Nephron (organoid): ENCODE data around the gene PRSS12.
"Not testable (repeated sequence)": the region's sequence is repeated elsewhere in the genome, so short reads cannot be mapped to it uniquely, and the experiment has no call there.

Experiments used
- H3K27ac Mint-ChIP-seq, 3 experiments: 2 replicates each; pipeline ENCODE4 v1.8.0; 2020; ENCODE audit warnings: mixed read lengths in 3 of 3, mild to moderate bottlenecking in 2 of 3, moderate library complexity in 1 of 3
- H3K27me3 Mint-ChIP-seq: 2 replicates; pipeline ENCODE4 v1.8.0; 2021; ENCODE audit warnings: low read depth, mild to moderate bottlenecking, moderate library complexity, mixed read lengths
- H3K36me3 Mint-ChIP-seq: 2 replicates; pipeline ENCODE4 v1.8.0; 2020; ENCODE audit warnings: low read depth, mixed read lengths
- H3K4me1 Mint-ChIP-seq: 2 replicates; pipeline ENCODE4 v1.8.0; 2020; ENCODE audit warnings: mixed read lengths
- H3K4me3 Mint-ChIP-seq, 3 experiments: 2 replicates each; pipeline ENCODE4 v1.8.0; 2020; ENCODE audit warnings: mild to moderate bottlenecking in 3 of 3, mixed read lengths in 3 of 3, moderate library complexity in 2 of 3
- H3K9me3 Mint-ChIP-seq: 2 replicates; pipeline ENCODE4 v1.8.0; 2020; ENCODE audit warnings: mixed read lengths
- CTCF ChIP-seq, 3 experiments: fragments of 200-600 bp; sonication (generic); IDR thresholded peaks; one replicate each; pipeline ENCODE4 v1.5.0; 2021; ENCODE audit warnings: antibody characterized with exemption in 3 of 3; ENCODE audit not compliant: unreplicated experiment in 3 of 3

PRSS12 gene

GRCh38 chr4:118395057-118395644 lies 42.3 kb upstream of the PRSS12 start:
- Mint-ChIP-seq H3K27ac (no peak overlapping the region), H3K36me3 (no peaks in the 10 kb centered on the region), H3K4me1 (peaks cover 16% of the 10 kb centered on the region), H3K27me3 (peaks cover 3% of the 10 kb centered on the region), H3K4me3 (no peak overlapping the region), H3K9me3 (peaks cover 2% of the 10 kb centered on the region)
- no peak for TF ChIP-seq CTCF (IDR thresholded peaks at IDR 0.05; ENCODE audit: unreplicated experiment in 3 of 3)

- H3K27me3 Mint-ChIP-seq, H3K36me3 Mint-ChIP-seq, H3K4me3 Mint-ChIP-seq, H3K9me3 Mint-ChIP-seq, H3K27ac Mint-ChIP-seq, H3K4me1 Mint-ChIP-seq: not testable (repeated sequence)
Observed at GRCh38 chr4:118392509-118392908, 39.7 kb upstream of the PRSS12 start.

GRCh38 chr4:118390121-118390520 lies 37.3 kb upstream of the PRSS12 start:
- Mint-ChIP-seq H3K4me3 (no peak overlapping the region), H3K36me3 (no peaks in the 10 kb centered on the region), H3K27me3 (no peaks in the 10 kb centered on the region), H3K27ac (no peak overlapping the region), H3K4me1 (no peaks in the 10 kb centered on the region), H3K9me3 (peaks cover 18% of the 10 kb centered on the region)
- TF ChIP-seq CTCF (IDR thresholded peaks at IDR 0.05; ENCODE audit: unreplicated experiment in 3 of 3) = no peak

GRCh38 chr4:118389721-118390120 lies 36.9 kb upstream of the PRSS12 start:
- no peaks in the 10 kb centered on the region for H3K4me1 Mint-ChIP-seq

GRCh38 chr4:118388606-118389005 lies 35.8 kb upstream of the PRSS12 start:
- no peak for TF ChIP-seq CTCF (IDR thresholded peaks at IDR 0.05; ENCODE audit: unreplicated experiment in 3 of 3)
- peaks cover 21% of the 10 kb centered on the region for H3K9me3 Mint-ChIP-seq
- H3K27me3 Mint-ChIP-seq = no peaks in the 10 kb centered on the region
- H3K36me3 Mint-ChIP-seq = no peaks in the 10 kb centered on the region
- H3K4me3 Mint-ChIP-seq = no peak overlapping the region
- no peaks in the 10 kb centered on the region for H3K4me1 Mint-ChIP-seq
- no peak overlapping the region for H3K27ac Mint-ChIP-seq

More at GRCh38 chr4:118389721-118390120, 36.9 kb upstream of the PRSS12 start:
- Mint-ChIP-seq H3K36me3 (no peaks in the 10 kb centered on the region), H3K27me3 (no peaks in the 10 kb centered on the region), H3K9me3 (peaks cover 21% of the 10 kb centered on the region), H3K4me3 (no peak overlapping the region), H3K27ac (no peak overlapping the region)
- no peak for TF ChIP-seq CTCF (IDR thresholded peaks at IDR 0.05; ENCODE audit: unreplicated experiment in 3 of 3)

- Mint-ChIP-seq H3K9me3 (peaks cover 14% of the 10 kb centered on the region), H3K27ac (no peak overlapping the region), H3K36me3 (no peaks in the 10 kb centered on the region), H3K4me1 (no peaks in the 10 kb centered on the region), H3K4me3 (no peak overlapping the region), H3K27me3 (no peaks in the 10 kb centered on the region)
- TF ChIP-seq CTCF (IDR thresholded peaks at IDR 0.05; ENCODE audit: unreplicated experiment in 3 of 3) = no peak
Observed at GRCh38 chr4:118381902-118382301, 29.1 kb upstream of the PRSS12 start.
